Right atrium auricular region (tissue), 2 donors: Measurements from ENCODE around the gene PPP4R1. TPM values are rescaled to one million over a fixed set of nuclear protein-coding genes. Genes with fewer than 3 reads are reported as not detected.
A peak's percentile ranks its signal among the peaks of the same experiment; 100 is the strongest.
"Not testable (repeated sequence)": the region's sequence is repeated elsewhere in the genome, so short reads cannot be mapped to it uniquely, and the experiment has no call there.

Experiments
- DNase-seq: peaks from one replicate; pipeline ENCODE4 v3.0.0-alpha.2; 2019; ENCODE audit warnings: low spot score
- H3K27ac ChIP-seq, 2 donors: fragments of 200-600 bp; sonication (generic); 1 replicate in 1 of 2; 2 replicates in 1 of 2; pipeline ENCODE4 v1.5.1; 2016 to 2019
- H3K27me3 ChIP-seq, 2 donors: fragments of 200-600 bp; sonication (generic); one replicate each; pipeline versions ENCODE4 v1.5.1 to v1.6.0; 2017 to 2019
- H3K36me3 ChIP-seq: fragments of 200-600 bp; sonication (generic); one replicate; pipeline ENCODE4 v1.5.1; 2016
- H3K4me1 ChIP-seq, 2 donors: fragments of 200-600 bp; sonication (generic); one replicate each; pipeline versions ENCODE4 v1.5.1 to v1.6.0; 2017 to 2019
- H3K4me3 ChIP-seq, 2 donors: fragments of 200-600 bp; sonication (generic); 1 replicate in 1 of 2; 2 replicates in 1 of 2; pipeline ENCODE4 v1.5.1; 2017 to 2019; ENCODE audit warnings: mild to moderate bottlenecking in 1 of 2, moderate library complexity in 1 of 2
- H3K9me3 ChIP-seq, 2 donors: fragments of 200-600 bp; sonication (generic); one replicate each; pipeline ENCODE4 v1.5.1; 2019
- CTCF ChIP-seq, 2 donors: fragments of 200-600 bp; sonication (generic); IDR thresholded peaks; one replicate each; pipeline ENCODE4 v1.5.1; 2019; ENCODE audit warnings: antibody characterized with exemption in 2 of 2
- total RNA-seq, 2 donors: library from RNA; depleted of rRNA; stranded (reverse); fragments of >200 nt; gene quantifications; one replicate each; pipeline ENCODE4 v1.1.0, GENCODE V29; 2016

The PPP4R1 gene
- total RNA-seq, 2 donors from 2014 or later: 38.9 to 51.4 TPM

DNA sequence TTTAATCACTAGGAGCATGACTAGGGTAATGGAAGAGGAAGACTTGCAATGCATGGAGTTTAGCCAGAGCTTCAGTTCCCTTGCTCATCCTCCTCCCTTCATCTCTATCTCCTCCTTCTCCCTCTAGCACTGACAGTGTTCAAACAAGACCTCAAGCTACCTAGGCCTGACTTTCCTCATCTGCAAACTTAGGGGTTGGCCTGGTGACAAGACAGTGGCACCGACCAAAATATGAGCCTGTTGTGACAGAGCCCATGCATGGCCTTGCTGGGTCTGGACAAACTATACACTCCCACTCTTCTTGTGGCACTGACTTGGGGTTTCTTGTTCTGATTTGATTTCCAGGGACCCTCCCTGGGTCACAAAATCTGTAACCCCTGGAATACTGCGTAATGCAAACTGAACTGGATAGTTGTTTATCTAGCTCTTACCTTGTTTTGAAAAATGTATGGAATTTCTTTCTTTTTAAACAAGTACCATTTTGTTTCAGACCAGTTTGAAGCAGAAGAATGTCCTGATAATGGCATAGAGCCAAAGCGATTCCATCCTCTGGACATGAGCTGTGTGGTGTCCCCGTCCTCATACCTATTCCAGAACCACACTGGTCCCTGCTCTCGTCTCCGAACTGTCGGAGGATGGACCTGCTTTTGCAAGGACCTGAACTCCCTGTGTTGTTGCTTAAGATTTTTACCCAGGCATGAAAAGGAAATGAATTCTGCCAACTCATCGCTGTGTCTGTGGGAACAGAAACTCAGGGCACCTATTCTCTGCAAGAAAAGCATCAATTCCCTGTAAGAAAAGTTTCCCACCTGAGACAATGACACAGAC is 33.4 kb upstream of the PPP4R1 start:
- Histone ChIP-seq H3K4me1 (peaks cover 0 to 10% of the 10 kb centered on the region in 2 donors), H3K9me3 (no peaks in the 10 kb centered on the region), H3K4me3 (no peak overlapping the region), H3K27me3 (no peaks in the 10 kb centered on the region), H3K36me3 (no peaks in the 10 kb centered on the region), H3K27ac (no peak overlapping the region)
- DNase-seq: no peak
- TF ChIP-seq CTCF (IDR thresholded peaks at IDR 0.05): no peak

DNA sequence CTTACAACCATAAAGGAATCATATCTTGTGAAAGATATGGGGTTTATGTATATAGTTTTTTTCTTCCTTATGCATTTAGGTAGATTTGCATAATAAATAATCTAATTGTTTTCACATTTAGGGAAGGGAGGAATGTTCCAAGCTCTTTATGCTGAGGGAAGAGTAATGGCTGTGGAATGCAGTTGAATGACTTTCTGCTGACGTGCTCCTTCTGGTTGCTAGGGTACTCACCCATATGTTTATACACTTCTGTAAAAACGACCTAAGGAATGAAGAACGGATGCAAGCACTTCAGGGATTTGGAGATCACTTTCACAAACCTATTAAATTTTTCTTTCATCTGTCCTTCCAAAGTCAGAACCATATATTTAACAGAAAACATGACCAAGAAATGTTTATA is 29.2 kb upstream of the PPP4R1 start:
- TF ChIP-seq CTCF (IDR thresholded peaks at IDR 0.05): no peak
- Histone ChIP-seq H3K4me3 (no peak overlapping the region), H3K4me1 (peaks cover 0 to 11% of the 10 kb centered on the region in 2 donors), H3K9me3 (no peaks in the 10 kb centered on the region), H3K27ac (peak overlapping the region in 1 of 2 donors; percentile 61), H3K36me3 (no peaks in the 10 kb centered on the region), H3K27me3 (no peaks in the 10 kb centered on the region)
- DNase-seq: no peak

DNA sequence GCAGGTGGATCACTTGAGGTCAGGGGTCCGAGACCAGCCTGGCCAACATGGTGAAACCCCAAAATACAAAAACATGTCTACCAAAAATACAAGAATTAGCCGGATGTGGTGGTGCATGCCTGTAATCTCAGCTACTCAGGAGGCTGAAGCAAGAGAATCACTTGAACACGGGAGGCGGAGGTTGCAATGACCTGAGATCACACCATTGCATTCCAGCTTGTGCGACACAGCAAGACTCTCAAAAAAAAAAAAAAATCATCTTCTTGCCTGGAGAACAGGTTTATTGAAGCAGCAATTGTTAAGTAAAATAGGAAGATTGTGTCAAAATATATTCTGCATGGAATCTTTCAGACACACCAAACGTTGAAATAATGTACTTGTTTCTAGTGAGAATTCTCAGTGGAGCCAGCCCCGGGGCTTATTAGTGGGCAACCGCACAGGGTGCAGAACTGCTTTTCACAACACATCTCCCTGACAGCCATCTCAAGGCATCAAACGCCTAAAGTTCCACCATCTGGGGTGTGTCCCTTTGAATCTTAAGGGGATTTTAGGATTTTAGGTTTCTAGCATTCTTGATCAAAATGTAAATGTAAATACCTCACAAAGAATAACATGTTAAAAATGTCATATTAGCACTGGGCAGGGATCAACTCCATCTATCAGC is 28.6 kb upstream of the PPP4R1 start:
- Histone ChIP-seq H3K4me1 (peaks cover 0 to 11% of the 10 kb centered on the region in 2 donors), H3K27me3 (no peaks in the 10 kb centered on the region), H3K27ac (peak overlapping the region in 1 of 2 donors; percentile 61), H3K36me3 (no peaks in the 10 kb centered on the region), H3K9me3 (no peaks in the 10 kb centered on the region), H3K4me3 (no peak overlapping the region)
- DNase-seq: no peak
- TF ChIP-seq CTCF (IDR thresholded peaks at IDR 0.05): no peak

DNA sequence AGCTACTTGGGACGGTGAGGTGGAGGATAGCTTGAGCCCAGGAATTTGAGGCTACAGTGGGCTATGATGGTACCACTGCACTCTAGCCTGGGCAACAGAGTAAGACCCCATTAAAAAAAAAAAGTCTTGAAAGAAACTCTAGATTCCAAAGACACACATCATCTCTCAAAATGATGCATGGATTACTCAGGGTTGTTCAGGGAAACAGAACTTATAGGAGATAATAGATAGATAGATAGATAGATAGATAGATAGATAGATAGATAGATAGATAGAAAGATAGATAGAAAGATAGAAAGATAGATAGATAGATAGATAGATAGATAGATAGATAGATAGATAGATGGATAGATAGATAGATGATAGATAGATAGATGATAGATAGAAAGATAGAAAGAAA is 26.7 kb upstream of the PPP4R1 start:
- not testable (repeated sequence) for H3K36me3 ChIP-seq, H3K27ac ChIP-seq, H3K9me3 ChIP-seq, H3K27me3 ChIP-seq, DNase-seq, H3K4me3 ChIP-seq
- peaks cover 0 to 11% of the 10 kb centered on the region in 2 donors for H3K4me1 ChIP-seq

- TF ChIP-seq CTCF (IDR thresholded peaks at IDR 0.05): no peak
- Histone ChIP-seq H3K4me1 (peaks cover 0 to 11% of the 10 kb centered on the region in 2 donors), H3K27me3 (no peaks in the 10 kb centered on the region), H3K9me3 (no peaks in the 10 kb centered on the region), H3K4me3 (no peak overlapping the region), H3K36me3 (no peaks in the 10 kb centered on the region), H3K27ac (no peak overlapping the region)
- DNase-seq: no peak
These were observed 24.5 kb upstream of the PPP4R1 start for GRCh38 chr18:9638886-9639285.

DNA sequence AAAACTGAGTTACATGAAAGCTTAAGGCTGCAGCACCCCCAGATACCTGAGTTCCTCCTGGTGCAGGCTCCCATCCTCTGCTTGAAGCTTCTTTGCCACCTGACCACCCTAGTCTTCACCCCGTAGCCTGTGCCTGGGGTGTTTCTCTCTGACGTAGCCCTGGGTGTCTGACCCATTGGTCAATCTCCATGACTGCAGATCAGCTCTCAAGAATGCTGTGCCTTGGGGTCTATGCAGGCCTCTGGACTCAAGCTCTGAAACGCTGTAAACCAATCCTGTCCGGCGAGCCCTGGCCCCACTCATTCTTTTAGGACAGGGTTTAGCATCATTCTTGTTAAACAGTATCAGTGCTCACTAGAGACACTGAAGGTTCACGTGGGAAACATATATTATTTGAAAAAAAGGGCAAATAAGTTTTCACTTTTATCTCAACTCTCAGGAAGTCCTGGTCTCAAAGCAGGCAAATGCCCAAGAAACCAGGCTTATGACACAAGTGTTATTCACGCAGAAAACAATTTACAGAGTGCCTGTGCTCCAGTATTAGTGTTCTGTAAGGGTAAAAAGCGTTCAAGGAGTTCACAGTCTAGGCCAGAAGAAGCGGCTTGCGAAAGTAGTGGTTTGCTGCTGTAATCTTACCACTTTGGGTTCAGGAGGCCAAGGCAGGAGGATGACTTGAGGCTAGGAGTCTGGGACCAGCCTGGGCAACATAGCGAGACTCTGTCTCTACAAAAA is 22.8 kb upstream of the PPP4R1 start:
- no peak overlapping the region for H3K27ac ChIP-seq
- H3K9me3 ChIP-seq: no peaks in the 10 kb centered on the region
- H3K27me3 ChIP-seq: no peaks in the 10 kb centered on the region
- no peaks in the 10 kb centered on the region for H3K36me3 ChIP-seq
- no peak for DNase-seq
- H3K4me3 ChIP-seq: no peak overlapping the region
- no peaks in the 10 kb centered on the region for H3K4me1 ChIP-seq
- TF ChIP-seq CTCF (IDR thresholded peaks at IDR 0.05): no peak
